Prostate gland (tissue), 2 donors: ENCODE measurements around the gene GH1. TPM values are rescaled to one million over a fixed set of nuclear protein-coding genes. Genes with fewer than 3 reads are reported as not detected.
A peak's percentile ranks its signal among the peaks of the same experiment; 100 is the strongest.

ENCODE experiments used
- DNase-seq: peaks from one replicate; pipeline ENCODE4 v3.0.0-alpha.2; 2019; ENCODE audit warnings: low spot score
- H3K27ac ChIP-seq, 2 donors: fragments of 200-600 bp; sonication (generic); 2 replicates each; pipeline ENCODE4 v1.5.1; 2017 to 2019
- H3K27me3 ChIP-seq: fragments of 200-600 bp; sonication (generic); replicated peaks from 2 replicates; pipeline ENCODE4 v1.5.1; 2019; ENCODE audit not compliant: insufficient read depth
- H3K36me3 ChIP-seq, 2 donors: fragments of 200-600 bp; sonication (generic); 1 replicate in 1 of 2; 2 replicates in 1 of 2; pipeline versions ENCODE4 v1.5.1 to v1.8.1; 2017 to 2019
- H3K4me1 ChIP-seq: fragments of 200-600 bp; sonication (generic); replicated peaks from 2 replicates; pipeline ENCODE4 v1.5.1; 2019
- H3K4me3 ChIP-seq, 2 donors: fragments of 200-600 bp; sonication (generic); 2 replicates each; pipeline ENCODE4 v1.5.1; 2017 to 2019
- H3K9me3 ChIP-seq: fragments of 200-600 bp; sonication (generic); 2 replicates; pipeline ENCODE4 v1.5.1; 2017
- CTCF ChIP-seq, 4 experiments: fragments of 200-600 bp in 2 of 4; fragments of 450-650 bp in 2 of 4; sonication (generic) in 2 of 4; IDR thresholded peaks; 1 replicate in 3 of 4; 2 replicates in 1 of 4; pipeline ENCODE4 v1.5.1; 2016 to 2019; ENCODE audit warnings: antibody characterized with exemption in 4 of 4, mild to moderate bottlenecking in 2 of 4, moderate library complexity in 2 of 4
- POLR2A ChIP-seq: fragments of 450-650 bp; IDR thresholded peaks from one replicate; pipeline ENCODE4 v1.6.1; 2016; ENCODE audit warnings: antibody characterized with exemption, mild to moderate bottlenecking
- POLR2AphosphoS5 ChIP-seq: sonication (generic); formaldehyde crosslinking; IDR thresholded peaks from one replicate; pipeline ENCODE4 v1.6.1; 2017; ENCODE audit warnings: antibody characterized with exemption
- WGBS: methylation state at CpG from one replicate; pipeline ENCODE4 v1.1.5; 2018; 5-methylcytosine and 5-hydroxymethylcytosine counted together
- intact Hi-C: fragments of 100-400 bp; cut with DNase I; formaldehyde crosslinking; loops from one replicate; pipeline ENCODE4 v1.14.2; 2022
- total RNA-seq, 2 donors: library from RNA; depleted of rRNA; stranded (reverse); fragments of >200 nt; gene quantifications; one replicate each; pipeline ENCODE4 v1.1.0, GENCODE V29; 2016

Gene GH1
- total RNA-seq, 2 donors from 2014 or later, result not detected

DNA sequence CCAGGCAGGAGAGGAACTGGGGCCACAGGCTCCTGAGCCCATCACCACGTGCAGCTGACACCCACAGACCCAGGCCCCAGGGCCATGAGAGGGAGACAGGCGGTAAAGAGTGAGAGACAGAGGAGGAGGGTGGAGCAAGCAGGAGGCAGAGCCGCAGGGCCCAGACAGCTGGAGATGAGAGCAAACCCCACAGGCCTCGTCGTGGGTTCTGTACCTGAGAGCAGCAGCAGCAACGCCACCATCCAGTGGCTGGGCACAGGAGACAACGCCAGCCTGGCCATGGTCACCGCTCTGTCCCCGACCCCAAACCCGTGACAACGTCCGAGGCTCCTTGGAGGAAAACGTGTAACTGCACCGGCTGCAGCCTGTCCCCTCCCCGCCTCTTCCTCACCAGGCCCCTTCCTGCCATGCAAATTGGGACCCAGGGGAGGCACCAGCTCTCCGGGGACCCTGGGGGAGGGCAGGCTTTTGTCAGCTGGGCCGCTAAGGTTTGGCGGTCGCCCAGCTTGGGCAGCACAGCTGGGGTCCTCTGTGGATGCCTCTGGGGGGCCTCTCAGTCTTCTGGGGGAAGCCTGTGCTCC is 13.4 kb upstream of the GH1 start, which contains the start of gene CD79B:
Gene CD79B, minus strand, starts transcription at position 351 of the 581 bp plus-strand sequence. Its CDS starts 70 bp downstream, at position 281.
- intact Hi-C loops, result no loop called here
- Histone ChIP-seq H3K4me3 (no peak within 1 kb of the TSS), H3K9me3 (no peaks in the 10 kb centered on the region)

DNA sequence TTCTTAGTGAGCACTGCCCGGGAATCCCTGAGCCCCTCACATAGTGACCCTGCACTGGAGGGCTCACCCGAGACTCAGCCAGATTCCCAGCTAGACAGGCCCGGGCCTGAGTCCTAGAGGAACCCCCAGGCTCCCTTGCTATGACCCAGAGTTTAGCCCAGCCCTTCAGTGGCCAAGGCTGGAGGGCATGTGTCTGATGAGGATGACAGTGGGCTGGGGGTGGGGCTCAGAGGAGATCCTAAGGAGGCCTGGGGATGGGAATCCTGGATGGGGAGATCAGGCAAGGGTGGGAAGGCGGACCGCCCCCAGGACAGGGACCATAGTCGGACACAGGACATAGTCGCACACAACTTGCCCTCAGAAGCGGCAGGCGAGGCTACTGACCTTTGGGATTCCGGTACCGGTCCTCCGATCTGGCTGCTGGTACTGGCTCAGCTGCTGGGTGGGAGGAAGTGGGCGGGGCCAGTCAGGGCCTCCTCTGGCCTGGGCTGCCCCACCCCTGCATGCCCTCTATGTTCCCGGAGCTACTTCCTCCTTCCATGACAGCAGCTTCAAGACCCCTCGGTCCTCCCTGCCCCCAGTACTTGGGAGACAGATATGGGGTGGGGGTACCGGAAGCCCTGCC is 12.4 kb upstream of the GH1 start:
- TF ChIP-seq CTCF (IDR thresholded peaks at IDR 0.05), result no peak
- TF ChIP-seq POLR2AphosphoS5, result no peak
- TF ChIP-seq POLR2A, result no peak
- DNase-seq, result no peak
- WGBS, result 59% methylated on average over 16 of the region's 16 CpGs
- Histone ChIP-seq H3K27me3 (no peaks in the 10 kb centered on the region), H3K4me3 (no peak overlapping the region), H3K9me3 (no peaks in the 10 kb centered on the region), H3K36me3 (no peaks in the 10 kb centered on the region), H3K4me1 (no peaks in the 10 kb centered on the region), H3K27ac (no peak overlapping the region)
- intact Hi-C loops, result no loop called here

More for the DNA sequence above, 13.4 kb upstream of the GH1 start, which contains the start of gene CD79B:
- WGBS, result 80% methylated on average over 19 of the region's 19 CpGs
- Histone ChIP-seq H3K36me3 (no peaks in the 10 kb centered on the region), H3K27me3 (no peaks in the 10 kb centered on the region), H3K27ac (no peak within 1 kb of the TSS), H3K4me1 (no peaks in the 10 kb centered on the region)
- TF ChIP-seq POLR2AphosphoS5, result no peak
- no peak for TF ChIP-seq POLR2A
- TF ChIP-seq CTCF (IDR thresholded peaks at IDR 0.05), result no peak
- no peak for DNase-seq

GRCh38 chr17:63929860-63930766 is 11.5 kb upstream of the GH1 start:
- DNase-seq, result peak; percentile 33
- no peaks in the 10 kb centered on the region for H3K27me3 ChIP-seq
- H3K9me3 ChIP-seq, result no peaks in the 10 kb centered on the region
- 49% methylated on average over 23 of the region's 24 CpGs for WGBS
- no peaks in the 10 kb centered on the region for H3K36me3 ChIP-seq
- no peak overlapping the region for H3K4me3 ChIP-seq
- TF ChIP-seq POLR2AphosphoS5, result no peak
- no peak for TF ChIP-seq POLR2A
- TF ChIP-seq CTCF (IDR thresholded peaks at IDR 0.05), result no peak
- H3K27ac ChIP-seq, result no peak overlapping the region
- intact Hi-C loops, result no loop called here
- H3K4me1 ChIP-seq, result no peaks in the 10 kb centered on the region

GRCh38 chr17:63928966-63929695 is 10.5 kb upstream of the GH1 start:
- intact Hi-C loops, result no loop called here
- Histone ChIP-seq H3K4me1 (no peaks in the 10 kb centered on the region), H3K27ac (no peak overlapping the region), H3K27me3 (no peaks in the 10 kb centered on the region), H3K36me3 (no peaks in the 10 kb centered on the region), H3K4me3 (no peak overlapping the region), H3K9me3 (no peaks in the 10 kb centered on the region)
- whole genome bisulfite sequencing, result 91% methylated on average over 10 of the region's 10 CpGs
- TF ChIP-seq POLR2A, result no peak
- TF ChIP-seq CTCF (IDR thresholded peaks at IDR 0.05), result no peak
- no peak for TF ChIP-seq POLR2AphosphoS5
- no peak for DNase-seq
